GM21360 (cell line): Measurements from ENCODE around the gene C16orf46.
A peak's percentile ranks its signal among the peaks of the same experiment; 100 is the strongest.

Source experiments
- ATAC-seq: cut with Tn5 transposase; IDR thresholded peaks from one replicate; pipeline ENCODE4 v1.9.1; 2021; ENCODE audit warnings: mild to moderate bottlenecking, moderate library complexity; ENCODE audit not compliant: unreplicated experiment

C16orf46 gene

GRCh38 chr16:81076566-81077075 lies 417 bp downstream of the C16orf46 start:
- ATAC-seq = peak; percentile 78

- ATAC-seq = no peak
These were observed 3.3 kb downstream of the C16orf46 start for GRCh38 chr16:81073560-81074330.

GRCh38 chr16:81071805-81072204 lies 5.2 kb downstream of the C16orf46 start:
- ATAC-seq = no peak

- ATAC-seq = no peak
These were observed 6.1 kb downstream of the C16orf46 start for GRCh38 chr16:81070979-81071378.

GRCh38 chr16:81069063-81069462 lies 8.0 kb downstream of the C16orf46 start:
- ATAC-seq = no peak

- no peak for ATAC-seq
These were observed 9.9 kb downstream of the C16orf46 start for GRCh38 chr16:81067166-81067565.

GRCh38 chr16:81066681-81067080 lies 10.4 kb downstream of the C16orf46 start:
- ATAC-seq = no peak

- no peak for ATAC-seq
These were observed 15.0 kb downstream of the C16orf46 start for GRCh38 chr16:81061871-81062608.

GRCh38 chr16:81061307-81061640 lies 15.8 kb downstream of the C16orf46 start:
- ATAC-seq = no peak

- ATAC-seq = no peak
These were observed 16.3 kb downstream of the C16orf46 start for GRCh38 chr16:81060576-81061306.

GRCh38 chr16:81053761-81054160 lies 23.3 kb downstream of the C16orf46 start:
- no peak for ATAC-seq

GRCh38 chr16:81042821-81043220 lies 34.2 kb downstream of the C16orf46 start:
- ATAC-seq = no peak

- ATAC-seq = no peak
These were observed 35.3 kb downstream of the C16orf46 start for GRCh38 chr16:81041696-81042095.

GRCh38 chr16:81040842-81041241 lies 36.2 kb downstream of the C16orf46 start:
- no peak for ATAC-seq

GRCh38 chr16:81040131-81040530 lies 36.9 kb downstream of the C16orf46 start:
- ATAC-seq = no peak

GRCh38 chr16:81036751-81037350 lies 40.2 kb downstream of the C16orf46 start:
- no peak for ATAC-seq

GRCh38 chr16:81035975-81036750 lies 40.9 kb downstream of the C16orf46 start:
- peak; percentile 56 for ATAC-seq

GRCh38 chr16:81035398-81035974 lies 41.6 kb downstream of the C16orf46 start, which contains the start of gene ATMIN:
ATMIN (plus strand) TSS chr16:81035842; CDS start chr16:81035871, 29 bp downstream.
- ATAC-seq = peak; percentile 89

- ATAC-seq = no peak
These were observed 47.0 kb downstream of the C16orf46 start for GRCh38 chr16:81029930-81030604.
